ENCODE measurements around the gene MDH1.

MDH1 gene

GRCh38 chr2:63642946-63643345 lies 54.2 kb downstream of the MDH1 start:
- no peak for DNase-seq

DNA sequence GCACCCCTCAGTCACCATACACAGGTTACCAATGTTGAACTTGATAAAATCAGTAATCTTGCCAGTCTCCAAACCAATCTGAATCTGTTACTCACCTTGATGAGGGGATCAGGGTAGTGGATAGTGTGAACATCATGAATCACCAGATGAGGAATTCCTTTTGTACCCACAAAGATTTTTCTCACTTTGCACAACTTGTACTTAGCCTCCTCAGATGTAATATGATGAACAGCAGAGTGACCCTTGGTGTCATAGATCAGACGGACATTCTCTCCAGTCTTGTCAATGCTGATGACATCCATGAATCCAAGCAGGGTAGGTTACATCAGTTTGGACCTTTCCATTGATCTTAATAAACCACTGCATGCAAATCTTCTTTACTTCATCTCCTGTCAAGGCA lies 54.7 kb downstream of the MDH1 start:
- DNase-seq, result no peak

DNA sequence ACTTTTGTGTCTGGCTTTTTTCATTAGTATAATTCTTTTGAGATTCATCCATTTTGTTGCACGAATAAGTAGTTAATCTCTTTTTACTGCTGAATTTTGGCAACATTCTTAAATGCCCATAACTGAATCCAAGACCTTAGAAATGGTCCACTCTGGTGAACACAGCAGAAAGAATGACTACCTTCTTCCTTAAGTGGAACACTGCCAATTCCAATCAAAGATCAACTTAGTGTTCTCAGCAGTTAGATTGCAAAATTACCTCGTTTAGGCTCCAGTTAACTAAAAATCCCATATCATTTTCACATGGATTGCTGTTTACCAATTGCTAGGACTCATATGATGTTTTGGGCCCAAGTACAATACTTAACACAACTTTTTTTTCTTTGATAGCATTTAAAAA lies 59.9 kb downstream of the MDH1 start:
- DNase-seq, result no peak

DNA sequence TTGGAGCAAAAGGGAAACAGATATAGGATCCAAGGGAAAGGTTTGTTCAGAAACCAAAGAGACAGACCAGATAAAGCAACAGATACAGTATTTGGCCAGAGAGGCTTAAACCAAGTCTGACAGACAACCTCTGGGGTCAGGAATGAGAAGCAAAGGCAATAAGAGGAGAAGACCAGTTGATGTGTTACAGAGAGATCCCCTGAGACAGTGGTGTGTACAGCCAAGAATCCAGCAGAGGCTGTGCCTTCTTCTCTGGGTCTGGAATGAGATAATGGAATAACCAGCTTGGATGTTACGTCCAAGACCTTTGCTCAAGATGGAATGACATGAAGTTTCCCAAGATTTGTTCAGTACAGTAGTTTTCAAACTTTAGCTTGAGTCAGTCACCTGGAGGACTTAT lies 61.1 kb downstream of the MDH1 start:
- DNase-seq, result no peak

GRCh38 chr2:63650756-63651155 lies 62.0 kb downstream of the MDH1 start:
- no peak for DNase-seq

DNA sequence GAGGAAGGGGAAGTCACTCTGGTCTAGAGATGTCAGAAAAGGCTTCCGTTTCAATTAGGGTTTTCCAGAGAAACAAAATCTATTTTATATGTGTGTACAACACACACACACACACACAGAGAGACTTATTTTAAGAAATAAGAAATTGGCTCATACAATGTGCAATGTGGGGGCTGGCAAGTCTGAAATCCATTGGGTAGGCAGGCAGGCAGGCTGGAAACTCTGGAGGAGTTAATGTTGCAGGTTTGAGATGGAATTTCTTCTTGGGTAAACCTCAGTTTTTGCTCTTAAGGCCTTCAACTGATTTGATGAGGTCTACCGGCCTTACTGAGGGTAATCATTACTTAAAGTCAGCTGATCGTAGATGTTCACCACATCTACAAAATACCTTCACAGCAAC lies 62.6 kb downstream of the MDH1 start:
- no peak for DNase-seq

DNA sequence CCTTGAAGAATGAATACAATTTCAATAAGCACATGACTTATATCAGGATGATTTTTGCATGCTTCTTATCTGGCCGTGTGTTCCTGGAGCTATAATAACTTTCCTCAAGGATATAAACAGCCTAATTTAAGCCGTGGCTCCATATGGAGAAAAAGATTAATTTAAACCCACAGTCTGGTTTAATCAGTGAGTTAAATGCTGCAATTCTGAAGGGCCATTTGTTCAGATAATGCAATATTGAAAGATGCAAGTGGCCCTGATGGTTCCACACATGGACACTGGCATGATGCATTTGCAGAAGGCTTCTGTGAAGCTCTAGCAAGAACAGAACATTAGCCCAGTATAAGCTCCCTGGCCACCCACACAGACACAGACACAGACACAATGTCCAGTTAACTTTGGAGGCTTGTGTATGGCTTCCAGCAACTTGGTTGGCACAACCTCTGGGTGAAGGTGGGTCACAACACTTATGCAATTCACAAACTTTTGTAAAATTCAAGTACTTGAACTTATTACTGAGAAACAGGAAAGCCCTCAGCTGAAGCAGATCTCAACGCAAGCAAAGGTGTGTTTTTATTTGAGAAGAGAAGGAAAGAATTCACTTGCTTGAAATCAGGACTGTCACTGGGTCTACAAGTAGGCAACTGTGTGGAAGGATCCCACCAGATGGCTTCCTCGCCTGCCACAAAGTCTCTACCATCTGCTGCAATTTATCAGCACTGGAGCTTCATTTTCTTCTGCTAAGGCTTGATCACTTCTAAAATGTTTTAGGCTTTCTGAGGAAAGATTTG lies 63.3 kb downstream of the MDH1 start:
- peak; percentile 75 for DNase-seq

- no peak for DNase-seq
Measured at GRCh38 chr2:63652652-63652985, 63.9 kb downstream of the MDH1 start.

GRCh38 chr2:63654959-63655358 lies 66.2 kb downstream of the MDH1 start:
- DNase-seq, result peak; percentile 92
